GM18502 (cell line): ENCODE data around the gene SLC37A1.

Source experiments
- ATAC-seq: cut with Tn5 transposase; IDR thresholded peaks from one replicate; pipeline ENCODE4 v1.9.1; 2021; ENCODE audit warnings: mild to moderate bottlenecking; ENCODE audit not compliant: unreplicated experiment, poor library complexity

The SLC37A1 gene

DNA sequence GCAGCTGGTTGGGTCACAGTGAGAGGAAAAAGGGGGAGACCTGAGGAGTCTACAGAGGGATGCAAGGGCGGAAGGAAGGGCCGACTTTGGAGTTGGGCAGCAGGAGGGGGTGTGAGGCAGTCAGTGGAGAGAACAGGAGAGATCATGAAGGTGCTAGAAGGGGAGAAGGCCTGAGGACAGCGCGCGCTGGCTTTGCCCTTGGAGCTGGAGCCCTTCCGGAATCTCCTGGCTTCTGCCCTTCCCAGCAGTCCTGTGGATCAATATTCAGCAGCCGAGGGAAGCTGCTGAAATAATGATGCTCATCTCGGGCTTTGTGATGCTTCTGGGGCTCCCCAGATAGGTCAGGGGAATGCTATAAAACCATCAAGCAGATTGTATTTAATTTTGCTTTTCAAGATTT lies 26.7 kb downstream of the SLC37A1 start:
- ATAC-seq = no peak

DNA sequence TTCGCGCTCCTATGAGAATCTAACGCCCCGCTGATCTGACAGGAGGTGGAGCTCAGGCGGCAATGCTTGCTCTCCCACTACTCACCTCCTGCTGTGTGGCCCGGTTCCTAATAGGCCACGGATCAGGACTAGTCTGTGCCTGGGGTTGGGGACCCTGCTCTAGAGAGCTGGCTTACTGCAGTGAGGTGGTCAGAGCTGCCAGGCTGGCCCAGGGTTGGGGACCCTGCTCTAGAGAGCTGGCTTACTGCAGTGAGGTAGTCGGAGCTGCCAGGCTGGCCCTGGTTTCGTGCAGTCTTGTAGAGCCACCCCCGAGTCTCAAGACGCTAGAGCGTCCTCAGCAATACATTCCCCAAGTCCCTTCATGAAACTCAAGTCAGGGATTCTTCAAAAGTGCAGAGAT lies 27.5 kb downstream of the SLC37A1 start:
- no peak for ATAC-seq

DNA sequence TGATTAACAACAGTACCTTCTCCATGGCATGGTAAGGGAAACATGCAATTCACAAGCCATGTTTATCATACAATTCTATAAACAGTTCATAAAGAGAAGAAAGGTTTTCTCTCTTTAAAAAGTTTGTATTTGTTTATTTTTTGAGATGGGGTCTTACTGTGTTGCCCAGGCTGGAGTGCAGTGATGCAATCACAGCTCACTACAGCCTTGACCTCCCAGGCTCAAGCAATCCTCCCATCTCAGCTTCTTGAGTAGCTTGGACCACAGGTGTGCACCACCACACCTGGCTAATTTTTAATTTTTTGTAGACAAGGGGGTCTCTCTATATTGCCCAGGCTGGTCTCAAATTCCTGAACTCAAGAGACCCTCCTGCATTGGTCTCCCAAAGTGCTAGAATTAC lies 28.0 kb downstream of the SLC37A1 start:
- ATAC-seq = no peak

DNA sequence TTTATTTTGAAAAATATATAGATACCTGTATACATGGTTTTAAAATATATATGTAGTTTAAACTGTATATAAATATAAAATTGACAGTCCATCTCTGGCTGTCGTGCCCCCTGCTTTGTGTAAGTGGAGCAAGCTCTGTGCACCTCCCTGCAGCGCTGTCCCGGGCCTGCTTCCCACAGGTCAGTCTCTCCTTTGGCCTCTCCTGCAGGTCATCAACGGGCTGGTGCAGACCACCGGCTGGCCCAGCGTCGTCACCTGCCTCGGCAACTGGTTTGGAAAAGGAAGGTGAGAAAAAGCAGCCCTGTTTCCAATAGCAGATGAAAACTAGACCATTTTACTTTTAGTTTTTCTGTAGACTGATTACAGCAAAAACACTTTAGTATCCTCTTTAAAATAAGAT lies 28.5 kb downstream of the SLC37A1 start:
- ATAC-seq = no peak

DNA sequence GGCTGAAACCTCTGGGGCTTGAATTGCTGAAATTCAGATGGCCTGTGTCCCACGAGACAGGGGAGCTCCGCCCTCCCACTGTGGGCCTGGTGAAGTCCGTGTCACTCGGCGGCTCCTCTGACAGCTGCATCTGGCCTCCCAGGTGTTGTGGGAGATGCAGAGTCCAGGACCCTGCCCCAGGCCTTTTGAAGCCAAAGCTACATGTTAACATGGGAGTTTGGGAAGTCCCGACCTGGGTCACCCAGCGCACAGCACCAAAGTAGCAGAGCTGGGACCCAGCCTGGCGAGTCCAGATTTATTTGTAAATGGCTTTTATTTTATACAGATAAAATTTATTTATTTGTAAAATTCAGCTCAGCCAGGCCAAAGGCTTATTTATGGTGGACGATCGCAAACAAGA lies 28.9 kb downstream of the SLC37A1 start:
- ATAC-seq = no peak

DNA sequence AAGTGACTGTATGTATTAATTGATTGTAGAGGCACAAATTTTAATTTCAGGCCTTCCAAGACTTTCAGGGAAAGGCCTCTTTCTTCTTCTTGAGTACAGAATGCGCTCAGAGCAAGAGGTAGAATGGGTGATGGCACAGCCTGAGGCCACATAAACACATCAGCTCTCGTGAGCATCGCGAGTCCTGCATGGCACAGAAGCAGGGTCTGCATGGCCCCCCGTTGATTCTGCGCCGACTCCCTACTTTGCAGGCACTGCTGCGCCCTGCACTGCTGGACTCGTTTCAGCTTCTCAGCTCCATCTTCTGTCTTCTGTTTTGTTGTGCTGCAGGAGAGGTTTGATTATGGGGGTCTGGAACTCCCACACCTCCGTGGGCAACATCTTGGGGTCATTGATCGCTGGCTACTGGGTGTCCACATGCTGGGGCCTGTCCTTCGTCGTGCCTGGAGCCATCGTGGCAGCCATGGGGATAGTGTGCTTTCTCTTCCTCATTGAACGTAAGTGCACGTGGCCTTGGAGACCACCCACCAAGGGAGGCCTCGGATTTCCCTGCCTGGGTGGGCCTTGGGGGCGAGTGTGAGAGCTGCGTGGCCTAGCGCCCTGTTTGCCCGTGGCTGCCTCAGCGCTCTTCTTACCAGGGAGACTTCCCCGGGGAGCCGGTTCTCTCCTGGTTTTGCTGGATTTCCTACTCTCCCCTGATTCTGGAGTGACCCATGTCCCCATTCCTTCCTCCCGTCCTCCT lies 29.6 kb downstream of the SLC37A1 start:
- ATAC-seq = no peak

DNA sequence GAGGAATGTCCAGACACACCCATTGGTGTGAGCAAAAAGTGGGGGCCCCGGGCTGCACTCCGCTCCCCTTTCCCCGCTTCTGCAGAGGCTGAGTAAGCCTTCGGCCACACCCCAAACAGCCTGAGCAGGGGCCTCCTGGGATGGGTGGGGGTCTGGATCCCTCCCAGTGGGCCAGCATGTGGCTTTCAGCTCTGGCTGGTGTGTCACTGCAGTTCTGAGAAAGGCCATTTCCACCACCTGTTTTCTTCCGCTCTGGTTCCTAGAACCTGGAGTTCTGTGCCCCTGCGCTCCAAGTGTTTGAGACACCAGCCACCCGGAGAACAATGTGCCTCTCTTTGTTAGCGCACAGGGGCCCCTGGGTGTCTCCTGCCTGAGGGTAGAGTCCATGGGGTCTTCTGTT lies 30.9 kb downstream of the SLC37A1 start:
- no peak for ATAC-seq

DNA sequence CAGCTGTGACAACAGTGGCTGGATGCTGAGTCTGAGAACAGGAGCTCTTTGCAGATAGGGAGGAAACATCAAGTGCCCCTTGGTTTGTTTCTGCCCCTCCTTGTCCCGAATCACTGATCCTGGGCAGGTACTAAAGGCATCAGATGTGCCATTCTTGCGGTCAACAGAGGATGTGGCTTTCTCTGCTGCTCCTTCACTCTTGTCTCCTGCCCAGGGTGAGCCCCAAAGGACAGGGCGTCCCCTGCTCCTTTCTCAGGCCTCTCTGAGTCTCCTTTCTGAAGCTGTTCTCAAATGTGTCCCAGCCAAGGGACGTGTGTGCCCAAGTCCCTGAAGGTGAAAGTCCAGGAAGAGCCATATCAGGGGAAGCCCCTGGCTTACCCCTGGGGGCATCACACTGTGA lies 31.7 kb downstream of the SLC37A1 start:
- no peak for ATAC-seq

DNA sequence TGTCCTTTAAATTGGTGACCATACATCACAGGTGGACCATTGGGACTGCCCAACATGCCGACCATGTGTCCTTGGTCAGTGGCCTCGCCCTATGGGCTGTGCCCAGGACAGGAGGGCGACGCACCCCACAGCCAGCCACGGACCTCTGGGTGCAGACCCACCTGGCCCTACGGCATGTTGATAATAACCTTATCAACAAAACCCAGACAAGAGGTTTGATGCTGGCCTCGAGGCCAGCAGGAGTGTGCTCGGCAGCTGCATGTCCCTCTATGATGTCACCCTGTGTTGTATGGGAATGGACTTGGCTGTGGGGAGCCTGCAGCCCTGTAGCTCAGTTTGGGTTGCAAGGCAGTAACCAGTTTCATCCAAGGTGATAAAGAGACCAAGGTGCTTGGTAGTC lies 32.1 kb downstream of the SLC37A1 start:
- ATAC-seq = no peak

DNA sequence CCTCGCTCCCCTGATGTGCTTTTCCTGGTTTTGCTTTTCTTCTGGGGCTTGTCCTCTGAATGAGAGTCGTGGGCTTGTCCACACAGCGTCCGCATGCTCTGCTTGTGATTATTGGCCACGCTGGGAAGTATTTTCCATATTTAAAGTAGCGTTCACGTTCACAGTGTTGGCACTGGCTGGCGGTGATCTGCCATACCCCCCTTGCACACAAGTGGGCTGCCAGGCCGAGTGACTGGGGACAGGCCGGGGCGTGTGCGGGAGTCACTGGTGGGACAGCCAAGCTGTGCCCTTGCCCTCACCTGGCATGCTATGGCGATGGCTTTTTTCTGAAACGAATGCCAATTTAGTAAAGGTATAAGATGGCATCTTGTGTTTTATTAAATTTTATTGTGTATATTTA lies 32.8 kb downstream of the SLC37A1 start:
- no peak for ATAC-seq

DNA sequence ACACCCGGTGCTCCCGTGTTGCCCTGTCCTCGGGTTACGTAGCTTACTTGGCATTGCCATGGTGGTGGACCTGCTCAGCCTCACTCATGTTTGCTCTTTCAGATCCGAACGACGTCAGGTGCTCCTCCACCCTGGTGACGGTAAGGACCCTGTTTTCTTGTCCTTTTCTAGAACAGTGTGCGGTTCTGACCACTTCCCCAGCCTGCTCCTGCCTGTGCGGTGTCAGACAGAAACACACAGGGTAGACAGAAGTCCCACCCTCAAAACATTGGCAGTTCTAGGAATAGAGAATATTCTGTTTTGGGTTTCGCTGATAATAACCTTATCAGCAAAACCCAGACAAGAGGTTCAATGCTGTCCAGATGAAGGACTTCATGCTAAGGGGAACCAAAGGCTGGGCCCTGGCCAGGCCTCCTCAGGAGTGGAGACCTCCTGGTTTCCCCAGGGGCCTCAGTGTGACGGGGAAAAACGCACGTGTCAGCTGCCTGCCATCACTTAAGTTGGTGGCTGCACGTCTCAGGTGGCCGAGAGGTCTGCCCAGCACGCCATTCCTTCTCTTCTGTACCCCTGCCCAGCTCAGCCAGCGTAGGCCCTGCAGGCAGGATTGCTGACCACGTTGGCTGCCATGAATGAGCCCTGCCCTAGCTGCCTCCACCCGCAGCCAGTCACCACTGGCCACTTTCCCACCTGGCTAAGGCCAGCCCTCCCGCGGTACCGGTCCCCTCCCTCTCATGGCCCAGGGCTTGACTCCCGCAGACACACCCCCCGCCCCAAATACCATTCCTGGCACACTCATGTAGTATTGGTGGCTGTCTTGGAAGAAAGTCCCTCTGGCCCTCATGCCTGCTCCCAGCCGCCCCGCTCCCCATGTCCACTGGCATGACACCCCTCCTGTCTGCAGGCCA lies 33.6 kb downstream of the SLC37A1 start:
- ATAC-seq = no peak

DNA sequence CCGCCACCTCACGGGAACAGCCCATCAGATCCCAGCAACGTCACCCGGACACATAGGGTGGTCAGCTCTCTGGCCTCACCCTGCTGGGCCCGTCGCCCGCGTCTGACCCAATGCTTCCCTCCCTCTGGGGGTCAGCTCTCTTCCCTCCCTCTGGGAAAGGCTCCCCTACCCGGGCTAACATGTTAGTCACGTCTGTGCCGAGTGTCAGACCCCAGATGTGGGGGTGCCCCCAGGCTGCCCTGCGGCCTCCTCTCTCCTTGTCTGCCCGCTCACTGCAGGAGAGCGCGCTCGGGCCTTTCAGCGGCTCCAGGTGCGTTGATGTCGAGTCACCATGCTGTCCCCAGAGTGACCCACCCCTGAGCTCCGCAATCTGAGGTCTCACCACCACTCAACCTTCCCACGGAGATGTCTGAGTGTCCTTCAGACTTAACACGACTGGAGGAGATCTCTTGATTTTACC lies 34.3 kb downstream of the SLC37A1 start:
- no peak for ATAC-seq

DNA sequence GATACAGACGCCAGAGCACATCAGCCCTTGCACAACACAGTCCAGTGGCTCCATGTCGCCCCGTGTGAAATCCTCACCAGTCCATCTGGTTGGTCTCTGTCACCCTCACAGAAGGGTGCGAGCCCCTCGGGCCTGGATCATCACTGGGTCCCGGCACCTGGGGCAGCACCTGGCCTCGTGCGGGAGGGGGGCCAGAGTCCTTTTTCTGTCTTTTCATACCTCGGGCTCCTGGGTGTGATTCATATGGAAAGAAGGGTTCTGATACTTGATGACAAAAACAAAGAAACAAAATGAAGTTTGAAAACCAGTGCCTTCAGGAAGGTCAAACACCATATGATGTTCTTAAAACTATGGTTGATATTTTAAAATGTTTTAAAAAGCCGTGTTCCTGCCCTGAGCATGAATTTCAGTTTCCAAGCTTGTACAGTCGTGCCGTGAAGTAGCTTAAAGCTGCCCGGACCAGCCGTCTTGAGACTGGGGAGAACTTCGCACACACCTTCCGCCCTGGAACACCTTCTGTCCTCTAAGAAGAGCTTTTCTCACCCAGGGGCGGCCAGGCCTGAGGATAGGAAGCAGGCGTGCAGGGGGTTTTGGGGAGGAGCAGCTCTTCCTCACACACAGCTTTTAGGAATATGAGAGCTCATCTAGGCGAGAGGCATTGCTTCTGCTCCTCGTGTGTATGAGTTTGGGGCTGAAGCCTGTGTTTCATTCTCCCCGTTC lies 35.2 kb downstream of the SLC37A1 start:
- no peak for ATAC-seq

DNA sequence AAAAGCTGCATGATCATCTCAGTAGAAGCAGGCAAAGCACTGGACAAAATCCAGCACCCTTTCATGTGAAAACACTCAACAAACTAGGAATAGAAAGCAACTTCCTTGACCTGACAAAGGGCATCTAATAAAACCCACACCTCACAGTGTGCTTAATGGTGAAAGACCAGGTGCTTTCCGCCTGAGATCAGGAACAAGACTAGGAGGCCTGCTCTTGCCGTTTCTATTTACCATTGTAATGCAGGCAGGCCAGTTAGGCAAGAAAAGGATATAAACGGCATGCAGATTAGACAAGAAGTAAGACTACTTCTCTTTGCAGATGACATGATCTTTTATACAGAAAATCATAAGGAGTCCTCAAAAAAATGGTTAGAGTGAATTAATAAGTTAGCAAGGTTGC lies 37.2 kb downstream of the SLC37A1 start:
- no peak for ATAC-seq

DNA sequence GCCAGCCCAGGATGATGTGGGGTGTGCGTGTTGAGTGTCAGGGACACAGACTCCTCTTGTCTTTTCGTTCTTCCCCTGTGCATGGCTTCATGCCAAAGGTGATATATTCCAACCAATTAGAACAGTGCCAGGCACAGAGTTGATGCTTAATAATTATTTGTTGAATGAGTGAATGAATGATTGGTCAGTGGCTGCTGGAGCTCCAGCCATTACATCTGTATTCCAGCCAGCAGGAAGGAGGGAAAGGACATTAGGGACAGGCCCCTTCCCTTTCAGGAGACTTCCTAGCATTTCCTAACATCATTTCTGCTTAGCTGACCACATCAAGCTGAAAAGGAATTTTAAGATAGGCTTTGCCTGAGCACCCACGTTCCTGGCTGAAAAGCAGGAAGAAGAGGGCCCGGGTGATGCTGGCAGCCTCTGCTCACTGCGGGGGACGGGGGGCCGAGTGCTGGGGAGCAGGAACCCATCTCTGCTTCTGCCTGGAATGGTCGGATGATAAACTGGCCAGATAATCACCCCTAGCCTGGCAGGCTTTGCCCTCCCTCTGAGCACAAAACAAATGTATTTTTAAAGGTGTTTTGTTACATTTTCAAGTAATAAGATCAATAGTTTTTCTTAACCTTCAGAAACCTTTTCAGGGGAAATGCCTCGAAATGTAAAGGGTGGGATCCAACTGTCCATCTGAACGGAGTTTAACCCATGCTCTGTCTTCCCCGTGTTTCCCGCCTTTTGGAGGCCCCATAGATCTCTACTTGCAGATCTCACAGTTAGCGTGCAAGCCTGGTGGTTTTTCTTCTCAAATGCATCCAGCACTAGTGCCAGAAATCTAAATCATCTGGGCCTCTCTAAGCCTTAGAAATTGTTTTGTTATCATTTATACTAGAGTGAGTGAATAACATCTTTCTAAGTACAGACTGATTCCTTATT lies 39.0 kb downstream of the SLC37A1 start:
- ATAC-seq = no peak

DNA sequence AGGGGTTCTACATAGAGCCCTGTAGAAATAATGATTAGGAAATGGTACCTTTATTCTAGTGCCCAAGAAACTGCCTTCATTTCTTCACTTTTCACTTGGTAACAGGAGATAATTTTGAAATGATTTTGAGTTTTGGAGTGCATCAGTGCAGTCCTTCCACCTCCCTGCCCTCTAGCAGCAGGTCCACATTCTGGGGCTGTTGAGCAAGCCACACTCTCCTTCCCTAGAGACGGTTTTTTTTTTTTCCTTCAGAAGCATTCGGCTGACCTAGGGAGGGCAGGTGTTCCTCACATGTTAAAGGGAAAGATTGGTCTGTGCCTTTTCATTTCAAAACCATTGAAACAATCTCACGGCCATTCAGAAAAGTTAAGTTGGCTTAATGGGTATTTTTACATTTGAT lies 39.8 kb downstream of the SLC37A1 start:
- no peak for ATAC-seq

DNA sequence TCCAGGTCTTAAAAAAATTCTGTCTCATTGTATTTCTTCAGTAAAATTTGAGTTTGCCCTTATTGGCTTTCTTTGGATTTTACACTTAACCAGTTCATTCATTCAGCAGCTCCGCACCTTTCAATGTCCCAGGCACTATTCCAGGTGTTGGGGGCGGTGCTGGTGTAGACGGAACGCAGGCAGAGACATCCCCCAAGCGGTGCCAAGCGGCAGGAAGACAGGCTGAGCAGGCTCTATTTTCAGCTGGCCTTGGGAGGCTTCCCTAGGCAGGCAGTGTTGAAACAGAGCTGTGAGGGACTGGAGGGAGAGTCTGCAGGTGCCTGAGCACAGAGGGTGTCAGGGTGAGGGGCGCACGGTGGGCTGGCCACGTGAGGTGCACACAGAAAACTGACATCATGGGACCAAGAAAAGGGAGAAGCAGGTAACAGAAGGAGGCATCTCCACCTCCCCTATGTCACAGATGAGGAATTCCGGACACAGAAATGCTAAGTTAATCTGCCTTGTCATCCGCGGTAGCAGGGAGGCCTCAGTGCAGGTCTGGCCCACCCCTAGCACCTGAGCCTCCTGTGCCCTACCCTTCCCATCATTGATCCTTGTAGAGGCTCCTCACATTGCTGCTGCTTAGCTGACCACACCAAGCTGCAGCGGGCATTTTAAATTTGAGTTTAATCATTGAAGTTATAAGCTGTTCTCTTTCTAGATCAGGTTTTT lies 40.8 kb downstream of the SLC37A1 start:
- no peak for ATAC-seq

DNA sequence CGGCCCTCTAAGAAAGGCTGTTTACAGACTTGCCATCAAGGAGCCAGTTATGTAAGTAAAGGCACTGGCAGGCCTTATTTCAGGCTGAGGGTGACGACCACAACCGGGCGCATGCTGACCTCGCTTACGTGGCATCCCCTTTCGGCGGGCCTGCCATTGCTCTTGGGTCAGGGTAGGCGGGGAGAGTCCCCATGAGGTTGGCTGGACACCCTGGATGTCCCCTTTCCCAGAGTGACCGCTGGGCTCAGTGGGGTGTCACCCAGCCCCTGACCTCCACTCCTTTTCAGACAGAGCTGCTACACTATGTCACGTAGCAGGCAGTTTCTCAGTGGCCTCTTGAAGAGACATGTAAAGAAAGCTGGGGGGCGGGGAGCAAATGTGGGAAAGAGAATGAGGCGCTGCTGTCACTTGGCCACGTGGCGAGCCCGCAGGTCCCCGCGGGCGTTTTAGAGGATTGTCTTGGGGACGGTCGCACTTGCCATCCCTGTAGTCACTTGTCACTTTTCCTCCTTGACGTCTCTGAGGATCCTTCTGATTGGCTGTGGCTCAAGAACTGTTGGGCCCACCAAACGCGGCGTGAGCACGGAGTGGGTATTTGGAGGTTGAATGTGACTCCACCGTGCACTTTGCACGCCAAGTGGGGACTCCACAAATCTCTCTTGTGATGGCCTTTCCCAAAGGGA lies 42.2 kb downstream of the SLC37A1 start:
- no peak for ATAC-seq

DNA sequence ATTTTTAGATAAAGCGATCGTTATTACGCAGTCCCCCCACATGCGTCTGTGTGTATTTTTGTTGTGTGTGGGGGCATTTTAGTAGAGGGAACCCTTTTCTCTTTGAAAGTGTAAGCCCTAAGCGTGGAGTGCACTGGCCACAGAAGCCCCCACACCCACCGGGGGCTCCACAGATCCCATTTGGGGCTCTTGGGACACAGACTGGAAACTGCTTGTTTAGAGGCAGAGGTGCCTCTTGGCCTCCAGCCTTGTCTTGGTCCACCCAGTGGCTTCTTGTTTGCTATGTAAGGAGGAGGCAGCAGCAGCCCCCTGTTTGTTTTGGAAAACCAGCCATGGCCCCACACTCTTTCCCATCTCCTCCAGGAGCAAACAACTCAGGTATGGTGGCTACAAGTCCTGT lies 42.8 kb downstream of the SLC37A1 start:
- ATAC-seq = no peak
